Measurements from ENCODE around the gene DAPK2. TPM values are rescaled to one million over a fixed set of nuclear protein-coding genes. Genes with fewer than 3 reads are reported as not detected.

The DAPK2 gene
- total RNA-seq, 1 experiment from 2014 or later: 2.3 TPM

GRCh38 chr15:64014995-64015394 lies 31.3 kb downstream of the DAPK2 start:
- DNase-seq (ENCODE audit: low spot score): no peak
- Mint-ChIP-seq H3K36me3 (no peaks in the 10 kb centered on the region), H3K4me3 (no peak overlapping the region), H3K27me3 (ENCODE audit: low read depth) (no peaks in the 10 kb centered on the region), H3K27ac (no peak overlapping the region), H3K9me3 (no peaks in the 10 kb centered on the region), H3K4me1 (peaks cover 6% of the 10 kb centered on the region; the same call in 1 of the 2 replicates)
- ChIA-PET POLR2A (interaction anchor here (0.6 kb wide), 1 partner anchor 66 kb away, joined by 6 read pairs; no protein-coding TSS in a partner anchor), CTCF (no interaction called here)
- TF ChIP-seq OVOL2 (CRISPR knock-in tag; IDR thresholded peaks at IDR 0.05; ENCODE audit: borderline replicate concordance): no peak
- no peak for TF ChIP-seq ATF2 (CRISPR knock-in tag; IDR thresholded peaks at IDR 0.05; ENCODE audit: borderline replicate concordance, low read depth)
- TF ChIP-seq ZNF671 (CRISPR knock-in tag; IDR thresholded peaks at IDR 0.05): no peak
- no peak for TF ChIP-seq NR2C2 (CRISPR knock-in tag; IDR thresholded peaks at IDR 0.05)
- no peak for TF ChIP-seq FOXJ3 (CRISPR knock-in tag; IDR thresholded peaks at IDR 0.05; ENCODE audit: borderline replicate concordance)
- TF ChIP-seq E2F1 (CRISPR knock-in tag; IDR thresholded peaks at IDR 0.05): no peak
- TF ChIP-seq E2F5 (CRISPR knock-in tag; IDR thresholded peaks at IDR 0.05): no peak
- TF ChIP-seq E2F4 (CRISPR knock-in tag; IDR thresholded peaks at IDR 0.05; ENCODE audit: borderline replicate concordance, low read depth): no peak
- TF ChIP-seq ERG (CRISPR knock-in tag; IDR thresholded peaks at IDR 0.05): no peak
- ATAC-seq: no peak

GRCh38 chr15:64013179-64014062 lies 32.9 kb downstream of the DAPK2 start:
- no peak for ATAC-seq
- CTCF ChIA-PET: interaction anchor here (1.2 kb wide), 1 partner anchor 68 kb away, joined by 4 read pairs; no protein-coding TSS in a partner anchor
- POLR2A ChIA-PET: no interaction called here
- no peak overlapping the region for H3K4me3 Mint-ChIP-seq
- no peak overlapping the region for H3K27ac Mint-ChIP-seq
- H3K27me3 Mint-ChIP-seq (ENCODE audit: low read depth): no peaks in the 10 kb centered on the region
- DNase-seq (ENCODE audit: low spot score): no peak
- peaks cover 6% of the 10 kb centered on the region; the same call in 1 of the 2 replicates for H3K4me1 Mint-ChIP-seq
- no peaks in the 10 kb centered on the region for H3K9me3 Mint-ChIP-seq
- H3K36me3 Mint-ChIP-seq: no peaks in the 10 kb centered on the region
- TF ChIP-seq IRF1 (CRISPR knock-in tag; IDR thresholded peaks at IDR 0.05) (no peak), NFATC4 (CRISPR knock-in tag; IDR thresholded peaks at IDR 0.05) (no peak), E2F1 (CRISPR knock-in tag; IDR thresholded peaks at IDR 0.05) (no peak), ZNF121 (CRISPR knock-in tag; IDR thresholded peaks at IDR 0.05) (no peak), CTCF (IDR thresholded peaks at IDR 0.05) (no peak), USF1 (CRISPR knock-in tag; IDR thresholded peaks at IDR 0.05) (no peak), ERG (CRISPR knock-in tag; IDR thresholded peaks at IDR 0.05) (no peak), ZNF232 (CRISPR knock-in tag; IDR thresholded peaks at IDR 0.05) (no peak), PREB (CRISPR knock-in tag; IDR thresholded peaks at IDR 0.05; ENCODE audit: borderline replicate concordance) (no peak), NR1H2 (CRISPR knock-in tag; IDR thresholded peaks at IDR 0.05) (no peak), JUN (CRISPR knock-in tag; IDR thresholded peaks at IDR 0.05) (no peak), ELF4 (CRISPR knock-in tag; IDR thresholded peaks at IDR 0.05; ENCODE audit: low read depth) (no peak)

Measured in WTC11 (cell line).